HEK293 (cell line): ENCODE measurements around the gene MEMO1.
"Not testable (repeated sequence)": the region's sequence is repeated elsewhere in the genome, so short reads cannot be mapped to it uniquely, and the experiment has no call there.

ENCODE experiments used
- BCL11B ChIP-seq: fragments of 450-650 bp; formaldehyde crosslinking; IDR thresholded peaks from 2 replicates; pipeline ENCODE4 v1.5.1; 2016; ENCODE audit warnings: low read depth, missing biosample characterization, missing genetic modification characterization
- SP2 ChIP-seq: fragments of 450-650 bp; formaldehyde crosslinking; IDR thresholded peaks from 2 replicates; pipeline ENCODE4 v1.5.1; 2016; ENCODE audit warnings: missing biosample characterization, missing genetic modification characterization
- TCF7L2 ChIP-seq: IDR thresholded peaks from 2 replicates; pipeline ENCODE4 v1.6.1; 2011; ENCODE audit warnings: low read depth, mild to moderate bottlenecking, inconsistent platforms, low read length, moderate library complexity, borderline replicate concordance
- ZBTB21 ChIP-seq: fragments of 450-650 bp; formaldehyde crosslinking; IDR thresholded peaks from 2 replicates; pipeline ENCODE4 v1.5.1; 2017; ENCODE audit warnings: missing biosample characterization, missing genetic modification characterization
- ZFP37 ChIP-seq: fragments of 450-650 bp; formaldehyde crosslinking; IDR thresholded peaks from 2 replicates; pipeline ENCODE4 v1.5.1; 2016; ENCODE audit warnings: missing biosample characterization, missing genetic modification characterization
- ZNF214 ChIP-seq: fragments of 450-650 bp; formaldehyde crosslinking; IDR thresholded peaks from 2 replicates; pipeline ENCODE4 v1.5.1; 2017; ENCODE audit warnings: missing biosample characterization, mild to moderate bottlenecking, missing genetic modification characterization, borderline replicate concordance
- ZNF23 ChIP-seq: fragments of 450-650 bp; formaldehyde crosslinking; IDR thresholded peaks from 2 replicates; pipeline ENCODE4 v1.5.1; 2016; ENCODE audit warnings: missing biosample characterization, missing genetic modification characterization, borderline replicate concordance
- ZNF785 ChIP-seq: fragments of 450-650 bp; formaldehyde crosslinking; IDR thresholded peaks from 2 replicates; pipeline ENCODE4 v1.5.1; 2016; ENCODE audit warnings: missing biosample characterization, missing genetic modification characterization
- TF ChIP-seq, protein P1 (sequence below): fragments of 450-650 bp; formaldehyde crosslinking; IDR thresholded peaks from 2 replicates; pipeline ENCODE4 v1.5.1; 2016; ENCODE audit warnings: missing biosample characterization, missing genetic modification characterization
- TF ChIP-seq, protein P2 (sequence below): sonication (generic); formaldehyde crosslinking; IDR thresholded peaks from 2 replicates; pipeline ENCODE4 v1.8.1; 2022; ENCODE audit warnings: mild to moderate bottlenecking, moderate library complexity, missing genetic modification reagents
- TF ChIP-seq, protein P3 (sequence below): fragments of 450-650 bp; formaldehyde crosslinking; IDR thresholded peaks from 2 replicates; pipeline ENCODE4 v1.5.1; 2016; ENCODE audit warnings: missing biosample characterization, missing genetic modification characterization, low read depth

DNA sequence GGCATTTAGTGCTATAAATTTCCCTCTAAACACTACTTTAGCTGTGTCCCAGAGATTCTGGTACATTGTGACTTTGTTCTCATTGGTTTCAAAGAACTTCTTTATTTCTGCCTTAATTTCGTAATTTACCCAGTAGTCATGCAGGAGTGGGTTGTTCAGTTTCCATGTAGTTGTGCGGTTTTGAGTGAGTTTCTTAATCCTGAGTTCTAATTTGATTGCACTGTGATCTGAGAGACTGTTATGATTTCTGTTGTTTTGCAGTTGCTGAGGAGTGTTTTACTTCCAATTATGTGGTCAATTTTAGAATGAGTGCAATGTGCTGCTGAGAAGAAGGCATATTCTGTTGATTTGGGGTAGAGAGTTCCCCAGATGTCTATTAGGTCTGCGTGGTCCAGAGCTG, 112.5 kb downstream of the MEMO1 start:
- TF ChIP-seq, protein P1, sequence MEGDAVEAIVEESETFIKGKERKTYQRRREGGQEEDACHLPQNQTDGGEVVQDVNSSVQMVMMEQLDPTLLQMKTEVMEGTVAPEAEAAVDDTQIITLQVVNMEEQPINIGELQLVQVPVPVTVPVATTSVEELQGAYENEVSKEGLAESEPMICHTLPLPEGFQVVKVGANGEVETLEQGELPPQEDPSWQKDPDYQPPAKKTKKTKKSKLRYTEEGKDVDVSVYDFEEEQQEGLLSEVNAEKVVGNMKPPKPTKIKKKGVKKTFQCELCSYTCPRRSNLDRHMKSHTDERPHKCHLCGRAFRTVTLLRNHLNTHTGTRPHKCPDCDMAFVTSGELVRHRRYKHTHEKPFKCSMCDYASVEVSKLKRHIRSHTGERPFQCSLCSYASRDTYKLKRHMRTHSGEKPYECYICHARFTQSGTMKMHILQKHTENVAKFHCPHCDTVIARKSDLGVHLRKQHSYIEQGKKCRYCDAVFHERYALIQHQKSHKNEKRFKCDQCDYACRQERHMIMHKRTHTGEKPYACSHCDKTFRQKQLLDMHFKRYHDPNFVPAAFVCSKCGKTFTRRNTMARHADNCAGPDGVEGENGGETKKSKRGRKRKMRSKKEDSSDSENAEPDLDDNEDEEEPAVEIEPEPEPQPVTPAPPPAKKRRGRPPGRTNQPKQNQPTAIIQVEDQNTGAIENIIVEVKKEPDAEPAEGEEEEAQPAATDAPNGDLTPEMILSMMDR: not testable (repeated sequence)
- TF ChIP-seq TCF7L2; ZBTB21; ZNF23; BCL11B (tag by site-specific recombination); ZFP37 (tag by site-specific recombination); ZNF214 (tag by site-specific recombination); ZNF785 (tag by site-specific recombination); SP2 (tag by site-specific recombination): not testable (repeated sequence)
- TF ChIP-seq, protein P2, sequence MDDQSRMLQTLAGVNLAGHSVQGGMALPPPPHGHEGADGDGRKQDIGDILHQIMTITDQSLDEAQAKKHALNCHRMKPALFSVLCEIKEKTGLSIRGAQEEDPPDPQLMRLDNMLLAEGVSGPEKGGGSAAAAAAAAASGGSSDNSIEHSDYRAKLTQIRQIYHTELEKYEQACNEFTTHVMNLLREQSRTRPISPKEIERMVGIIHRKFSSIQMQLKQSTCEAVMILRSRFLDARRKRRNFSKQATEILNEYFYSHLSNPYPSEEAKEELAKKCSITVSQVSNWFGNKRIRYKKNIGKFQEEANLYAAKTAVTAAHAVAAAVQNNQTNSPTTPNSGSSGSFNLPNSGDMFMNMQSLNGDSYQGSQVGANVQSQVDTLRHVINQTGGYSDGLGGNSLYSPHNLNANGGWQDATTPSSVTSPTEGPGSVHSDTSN (CRISPR knock-in tag): not testable (repeated sequence)
- TF ChIP-seq, protein P3, sequence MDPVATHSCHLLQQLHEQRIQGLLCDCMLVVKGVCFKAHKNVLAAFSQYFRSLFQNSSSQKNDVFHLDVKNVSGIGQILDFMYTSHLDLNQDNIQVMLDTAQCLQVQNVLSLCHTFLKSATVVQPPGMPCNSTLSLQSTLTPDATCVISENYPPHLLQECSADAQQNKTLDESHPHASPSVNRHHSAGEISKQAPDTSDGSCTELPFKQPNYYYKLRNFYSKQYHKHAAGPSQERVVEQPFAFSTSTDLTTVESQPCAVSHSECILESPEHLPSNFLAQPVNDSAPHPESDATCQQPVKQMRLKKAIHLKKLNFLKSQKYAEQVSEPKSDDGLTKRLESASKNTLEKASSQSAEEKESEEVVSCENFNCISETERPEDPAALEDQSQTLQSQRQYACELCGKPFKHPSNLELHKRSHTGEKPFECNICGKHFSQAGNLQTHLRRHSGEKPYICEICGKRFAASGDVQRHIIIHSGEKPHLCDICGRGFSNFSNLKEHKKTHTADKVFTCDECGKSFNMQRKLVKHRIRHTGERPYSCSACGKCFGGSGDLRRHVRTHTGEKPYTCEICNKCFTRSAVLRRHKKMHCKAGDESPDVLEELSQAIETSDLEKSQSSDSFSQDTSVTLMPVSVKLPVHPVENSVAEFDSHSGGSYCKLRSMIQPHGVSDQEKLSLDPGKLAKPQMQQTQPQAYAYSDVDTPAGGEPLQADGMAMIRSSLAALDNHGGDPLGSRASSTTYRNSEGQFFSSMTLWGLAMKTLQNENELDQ (tag by site-specific recombination): not testable (repeated sequence)
